Activated gamma-delta T cell treated with anti-CD3 and anti-CD28 coated beads, Interleukin-2, amount 50 U/mL, for 16 hours (primary cell): ENCODE measurements around the gene EPB41L4A.

Experiments used
- DNase-seq: peaks from one replicate; pipeline ENCODE4 v3.0.0-alpha.2; 2020; ENCODE audit warnings: low read depth

Gene EPB41L4A

GRCh38 chr5:112308608-112309007, 110.5 kb downstream of the EPB41L4A start:
- no peak for DNase-seq

GRCh38 chr5:112306956-112307355, 112.1 kb downstream of the EPB41L4A start:
- DNase-seq, result no peak

- no peak for DNase-seq
Measured at GRCh38 chr5:112304743-112305142, 114.3 kb downstream of the EPB41L4A start.

GRCh38 chr5:112303685-112304084, 115.4 kb downstream of the EPB41L4A start:
- DNase-seq, result no peak

- no peak for DNase-seq
Measured at GRCh38 chr5:112294126-112294525, 125.0 kb downstream of the EPB41L4A start.

- DNase-seq, result no peak
Measured at GRCh38 chr5:112293587-112293986, 125.5 kb downstream of the EPB41L4A start.

- no peak for DNase-seq
Measured at GRCh38 chr5:112290691-112291090, 128.4 kb downstream of the EPB41L4A start.

GRCh38 chr5:112289465-112289864, 129.6 kb downstream of the EPB41L4A start:
- no peak for DNase-seq

- DNase-seq, result no peak
Measured at GRCh38 chr5:112283943-112284929, 134.8 kb downstream of the EPB41L4A start.

GRCh38 chr5:112283034-112283582, 136.0 kb downstream of the EPB41L4A start:
- DNase-seq, result no peak

- DNase-seq, result no peak
Measured at GRCh38 chr5:112279082-112279481, 140.0 kb downstream of the EPB41L4A start.

- DNase-seq, result no peak
Measured at GRCh38 chr5:112276991-112277390, 142.1 kb downstream of the EPB41L4A start.

- DNase-seq, result no peak
Measured at GRCh38 chr5:112275671-112276070, 143.4 kb downstream of the EPB41L4A start.

- no peak for DNase-seq
Measured at GRCh38 chr5:112270299-112271293, 148.5 kb downstream of the EPB41L4A start.

- no peak for DNase-seq
Measured at GRCh38 chr5:112267231-112267630, 151.8 kb downstream of the EPB41L4A start.

GRCh38 chr5:112264666-112265065, 154.4 kb downstream of the EPB41L4A start:
- no peak for DNase-seq

- no peak for DNase-seq
Measured at GRCh38 chr5:112264151-112264550, 154.9 kb downstream of the EPB41L4A start.

- no peak for DNase-seq
Measured at GRCh38 chr5:112263469-112263868, 155.6 kb downstream of the EPB41L4A start.

GRCh38 chr5:112258571-112258970, 160.5 kb downstream of the EPB41L4A start:
- no peak for DNase-seq

GRCh38 chr5:112257976-112258375, 161.1 kb downstream of the EPB41L4A start:
- DNase-seq, result no peak

- no peak for DNase-seq
Measured at GRCh38 chr5:112257005-112257404, 162.1 kb downstream of the EPB41L4A start.

GRCh38 chr5:112254303-112254702, 164.8 kb downstream of the EPB41L4A start:
- DNase-seq, result no peak
